Prostate gland (tissue), 2 donors: ENCODE data around the gene ENOX2. TPM values are rescaled to one million over a fixed set of nuclear protein-coding genes. Genes with fewer than 3 reads are reported as not detected.

Source experiments
- DNase-seq: peaks from one replicate; pipeline ENCODE4 v3.0.0-alpha.2; 2019; ENCODE audit warnings: low spot score
- H3K27ac ChIP-seq, 2 donors: fragments of 200-600 bp; sonication (generic); 2 replicates each; pipeline ENCODE4 v1.5.1; 2017 to 2019
- H3K27me3 ChIP-seq: fragments of 200-600 bp; sonication (generic); replicated peaks from 2 replicates; pipeline ENCODE4 v1.5.1; 2019; ENCODE audit not compliant: insufficient read depth
- H3K36me3 ChIP-seq, 2 donors: fragments of 200-600 bp; sonication (generic); 1 replicate in 1 of 2; 2 replicates in 1 of 2; pipeline versions ENCODE4 v1.5.1 to v1.8.1; 2017 to 2019
- H3K4me1 ChIP-seq: fragments of 200-600 bp; sonication (generic); replicated peaks from 2 replicates; pipeline ENCODE4 v1.5.1; 2019
- H3K4me3 ChIP-seq, 2 donors: fragments of 200-600 bp; sonication (generic); 2 replicates each; pipeline ENCODE4 v1.5.1; 2017 to 2019
- H3K9me3 ChIP-seq: fragments of 200-600 bp; sonication (generic); 2 replicates; pipeline ENCODE4 v1.5.1; 2017
- CTCF ChIP-seq, 4 experiments: fragments of 200-600 bp in 2 of 4; fragments of 450-650 bp in 2 of 4; sonication (generic) in 2 of 4; IDR thresholded peaks; 1 replicate in 3 of 4; 2 replicates in 1 of 4; pipeline ENCODE4 v1.5.1; 2016 to 2019; ENCODE audit warnings: antibody characterized with exemption in 4 of 4, mild to moderate bottlenecking in 2 of 4, moderate library complexity in 2 of 4
- POLR2A ChIP-seq: fragments of 450-650 bp; IDR thresholded peaks from one replicate; pipeline ENCODE4 v1.6.1; 2016; ENCODE audit warnings: antibody characterized with exemption, mild to moderate bottlenecking
- POLR2AphosphoS5 ChIP-seq: sonication (generic); formaldehyde crosslinking; IDR thresholded peaks from one replicate; pipeline ENCODE4 v1.6.1; 2017; ENCODE audit warnings: antibody characterized with exemption
- WGBS: methylation state at CpG from one replicate; pipeline ENCODE4 v1.1.5; 2018; 5-methylcytosine and 5-hydroxymethylcytosine counted together
- intact Hi-C: fragments of 100-400 bp; cut with DNase I; formaldehyde crosslinking; loops from one replicate; pipeline ENCODE4 v1.14.2; 2022
- total RNA-seq, 2 donors: library from RNA; depleted of rRNA; stranded (reverse); fragments of >200 nt; gene quantifications; one replicate each; pipeline ENCODE4 v1.1.0, GENCODE V29; 2016

Gene ENOX2
- total RNA-seq, 2 donors from 2014 or later, result 21.6 to 27.5 TPM

GRCh38 chrX:130705591-130705990 lies 197.4 kb downstream of the ENOX2 start:
- TF ChIP-seq POLR2A (no peak), POLR2AphosphoS5 (no peak)
- WGBS, result 96% methylated on average over 3 of the region's 3 CpGs

GRCh38 chrX:130704053-130705038 lies 198.7 kb downstream of the ENOX2 start:
- Histone ChIP-seq H3K27me3 (no peaks in the 10 kb centered on the region), H3K9me3 (no peaks in the 10 kb centered on the region), H3K36me3 (no peaks in the 10 kb centered on the region), H3K27ac (no peak overlapping the region), H3K4me3 (no peak overlapping the region), H3K4me1 (no peaks in the 10 kb centered on the region)
- intact Hi-C loops, result no loop called here
- TF ChIP-seq POLR2AphosphoS5 (no peak), CTCF (IDR thresholded peaks at IDR 0.05) (no peak), POLR2A (no peak)
- no peak for DNase-seq
- 49% methylated on average over 4 of the region's 4 CpGs for WGBS

More at GRCh38 chrX:130705591-130705990, 197.4 kb downstream of the ENOX2 start:
- DNase-seq, result no peak
- intact Hi-C loops, result no loop called here
- H3K4me3 ChIP-seq, result no peak overlapping the region
- no peak overlapping the region for H3K27ac ChIP-seq
- no peaks in the 10 kb centered on the region for H3K36me3 ChIP-seq
- no peaks in the 10 kb centered on the region for H3K9me3 ChIP-seq
- H3K4me1 ChIP-seq, result no peaks in the 10 kb centered on the region
- no peaks in the 10 kb centered on the region for H3K27me3 ChIP-seq

GRCh38 chrX:130702867-130703707 lies 199.9 kb downstream of the ENOX2 start:
- 60% methylated on average over 6 of the region's 6 CpGs for WGBS
- Histone ChIP-seq H3K36me3 (no peaks in the 10 kb centered on the region), H3K27me3 (no peaks in the 10 kb centered on the region), H3K9me3 (no peaks in the 10 kb centered on the region), H3K27ac (no peak overlapping the region), H3K4me1 (no peaks in the 10 kb centered on the region), H3K4me3 (no peak overlapping the region)
- intact Hi-C loops, result no loop called here
- no peak for DNase-seq
- no peak for TF ChIP-seq POLR2A
- no peak for TF ChIP-seq CTCF (IDR thresholded peaks at IDR 0.05)
- TF ChIP-seq POLR2AphosphoS5, result no peak

- no peak overlapping the region for H3K27ac ChIP-seq
- intact Hi-C loops, result no loop called here
- H3K4me3 ChIP-seq, result no peak overlapping the region
- H3K9me3 ChIP-seq, result no peaks in the 10 kb centered on the region
- H3K4me1 ChIP-seq, result no peaks in the 10 kb centered on the region
- H3K27me3 ChIP-seq, result no peaks in the 10 kb centered on the region
- no peaks in the 10 kb centered on the region for H3K36me3 ChIP-seq
- TF ChIP-seq POLR2A (no peak), CTCF (IDR thresholded peaks at IDR 0.05) (no peak), POLR2AphosphoS5 (no peak)
- DNase-seq, result no peak
These were observed 202.4 kb downstream of the ENOX2 start for GRCh38 chrX:130700629-130701028.

GRCh38 chrX:130699618-130700017 lies 203.4 kb downstream of the ENOX2 start:
- no peaks in the 10 kb centered on the region for H3K36me3 ChIP-seq
- 95% methylated on average over 3 of the region's 3 CpGs for WGBS
- no peaks in the 10 kb centered on the region for H3K27me3 ChIP-seq
- H3K27ac ChIP-seq, result no peak overlapping the region
- no peaks in the 10 kb centered on the region for H3K4me1 ChIP-seq
- H3K4me3 ChIP-seq, result no peak overlapping the region
- no peaks in the 10 kb centered on the region for H3K9me3 ChIP-seq
- DNase-seq, result no peak
- no peak for TF ChIP-seq POLR2AphosphoS5
- TF ChIP-seq POLR2A, result no peak
- no peak for TF ChIP-seq CTCF (IDR thresholded peaks at IDR 0.05)
- intact Hi-C loops, result no loop called here
